ENCODE data around the gene CADPS.

CADPS gene

DNA sequence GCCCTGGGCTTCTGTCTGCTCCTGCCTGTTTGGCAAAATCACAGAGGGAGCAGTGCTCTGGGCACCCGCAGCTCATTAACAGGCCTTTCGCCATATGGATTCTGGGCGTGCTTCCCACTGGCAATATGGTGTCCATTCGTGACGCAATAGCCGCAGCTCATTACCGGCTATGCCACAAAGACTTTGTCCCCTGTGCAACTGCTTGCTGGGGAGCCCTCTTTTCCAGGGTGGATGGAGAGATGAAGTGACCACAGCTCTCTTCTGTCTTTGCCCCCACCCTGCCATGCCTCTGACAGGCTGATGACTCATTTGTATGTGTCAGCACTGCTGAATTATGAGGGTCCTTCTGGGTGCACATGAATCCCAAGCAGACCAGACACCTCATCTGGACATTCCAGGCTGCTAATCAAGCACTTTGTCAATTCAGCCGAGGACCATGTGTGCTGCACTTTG lies 287.6 kb downstream of the CADPS start:
- TF ChIP-seq ZFP3 (CRISPR knock-in tag; IDR thresholded peaks at IDR 0.05) (peak; percentile 53; the same call in 1 of the 2 replicates), ISL1 (CRISPR knock-in tag; IDR thresholded peaks at IDR 0.05) (peak; percentile 74), ZC3H10 (CRISPR knock-in tag; IDR thresholded peaks at IDR 0.05) (peak; percentile 49; the same call in 1 of the 2 replicates), OSR1 (CRISPR knock-in tag; IDR thresholded peaks at IDR 0.05) (no peak), ESRRG (CRISPR knock-in tag; IDR thresholded peaks at IDR 0.05) (no peak), TCF4 (CRISPR knock-in tag; IDR thresholded peaks at IDR 0.05; ENCODE audit: borderline replicate concordance) (peak; percentile 60; the same call in 1 of the 2 replicates), ZNF70 (CRISPR knock-in tag; IDR thresholded peaks at IDR 0.05) (no peak), PPARA (CRISPR knock-in tag; IDR thresholded peaks at IDR 0.05; ENCODE audit: borderline replicate concordance) (no peak), TOX (CRISPR knock-in tag; IDR thresholded peaks at IDR 0.05; ENCODE audit: borderline replicate concordance) (peak; percentile 74; the same call in 1 of the 2 replicates), RARB (CRISPR knock-in tag; IDR thresholded peaks at IDR 0.05) (no peak), GLIS3 (CRISPR knock-in tag; IDR thresholded peaks at IDR 0.05) (0 out of 2 replicates have a peak, but pooled peaks have one; percentile 34), SNAI2 (CRISPR knock-in tag; IDR thresholded peaks at IDR 0.05) (no peak)
- TF ChIP-seq, protein P1, sequence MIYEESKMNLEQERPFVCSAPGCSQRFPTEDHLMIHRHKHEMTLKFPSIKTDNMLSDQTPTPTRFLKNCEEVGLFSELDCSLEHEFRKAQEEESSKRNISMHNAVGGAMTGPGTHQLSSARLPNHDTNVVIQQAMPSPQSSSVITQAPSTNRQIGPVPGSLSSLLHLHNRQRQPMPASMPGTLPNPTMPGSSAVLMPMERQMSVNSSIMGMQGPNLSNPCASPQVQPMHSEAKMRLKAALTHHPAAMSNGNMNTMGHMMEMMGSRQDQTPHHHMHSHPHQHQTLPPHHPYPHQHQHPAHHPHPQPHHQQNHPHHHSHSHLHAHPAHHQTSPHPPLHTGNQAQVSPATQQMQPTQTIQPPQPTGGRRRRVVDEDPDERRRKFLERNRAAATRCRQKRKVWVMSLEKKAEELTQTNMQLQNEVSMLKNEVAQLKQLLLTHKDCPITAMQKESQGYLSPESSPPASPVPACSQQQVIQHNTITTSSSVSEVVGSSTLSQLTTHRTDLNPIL (CRISPR knock-in tag; IDR thresholded peaks at IDR 0.05; ENCODE audit: low read depth), result peak; percentile 56; the same call in 1 of the 2 replicates
- TF ChIP-seq, protein P2, sequence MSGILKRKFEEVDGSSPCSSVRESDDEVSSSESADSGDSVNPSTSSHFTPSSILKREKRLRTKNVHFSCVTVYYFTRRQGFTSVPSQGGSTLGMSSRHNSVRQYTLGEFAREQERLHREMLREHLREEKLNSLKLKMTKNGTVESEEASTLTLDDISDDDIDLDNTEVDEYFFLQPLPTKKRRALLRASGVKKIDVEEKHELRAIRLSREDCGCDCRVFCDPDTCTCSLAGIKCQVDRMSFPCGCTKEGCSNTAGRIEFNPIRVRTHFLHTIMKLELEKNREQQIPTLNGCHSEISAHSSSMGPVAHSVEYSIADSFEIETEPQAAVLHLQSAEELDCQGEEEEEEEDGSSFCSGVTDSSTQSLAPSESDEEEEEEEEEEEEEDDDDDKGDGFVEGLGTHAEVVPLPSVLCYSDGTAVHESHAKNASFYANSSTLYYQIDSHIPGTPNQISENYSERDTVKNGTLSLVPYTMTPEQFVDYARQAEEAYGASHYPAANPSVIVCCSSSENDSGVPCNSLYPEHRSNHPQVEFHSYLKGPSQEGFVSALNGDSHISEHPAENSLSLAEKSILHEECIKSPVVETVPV (CRISPR knock-in tag; IDR thresholded peaks at IDR 0.05), result no peak
- TF ChIP-seq, protein P3, sequence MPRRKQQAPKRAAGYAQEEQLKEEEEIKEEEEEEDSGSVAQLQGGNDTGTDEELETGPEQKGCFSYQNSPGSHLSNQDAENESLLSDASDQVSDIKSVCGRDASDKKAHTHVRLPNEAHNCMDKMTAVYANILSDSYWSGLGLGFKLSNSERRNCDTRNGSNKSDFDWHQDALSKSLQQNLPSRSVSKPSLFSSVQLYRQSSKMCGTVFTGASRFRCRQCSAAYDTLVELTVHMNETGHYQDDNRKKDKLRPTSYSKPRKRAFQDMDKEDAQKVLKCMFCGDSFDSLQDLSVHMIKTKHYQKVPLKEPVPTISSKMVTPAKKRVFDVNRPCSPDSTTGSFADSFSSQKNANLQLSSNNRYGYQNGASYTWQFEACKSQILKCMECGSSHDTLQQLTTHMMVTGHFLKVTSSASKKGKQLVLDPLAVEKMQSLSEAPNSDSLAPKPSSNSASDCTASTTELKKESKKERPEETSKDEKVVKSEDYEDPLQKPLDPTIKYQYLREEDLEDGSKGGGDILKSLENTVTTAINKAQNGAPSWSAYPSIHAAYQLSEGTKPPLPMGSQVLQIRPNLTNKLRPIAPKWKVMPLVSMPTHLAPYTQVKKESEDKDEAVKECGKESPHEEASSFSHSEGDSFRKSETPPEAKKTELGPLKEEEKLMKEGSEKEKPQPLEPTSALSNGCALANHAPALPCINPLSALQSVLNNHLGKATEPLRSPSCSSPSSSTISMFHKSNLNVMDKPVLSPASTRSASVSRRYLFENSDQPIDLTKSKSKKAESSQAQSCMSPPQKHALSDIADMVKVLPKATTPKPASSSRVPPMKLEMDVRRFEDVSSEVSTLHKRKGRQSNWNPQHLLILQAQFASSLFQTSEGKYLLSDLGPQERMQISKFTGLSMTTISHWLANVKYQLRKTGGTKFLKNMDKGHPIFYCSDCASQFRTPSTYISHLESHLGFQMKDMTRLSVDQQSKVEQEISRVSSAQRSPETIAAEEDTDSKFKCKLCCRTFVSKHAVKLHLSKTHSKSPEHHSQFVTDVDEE (CRISPR knock-in tag; IDR thresholded peaks at IDR 0.05), result peak; percentile 83
- TF ChIP-seq, protein P4, sequence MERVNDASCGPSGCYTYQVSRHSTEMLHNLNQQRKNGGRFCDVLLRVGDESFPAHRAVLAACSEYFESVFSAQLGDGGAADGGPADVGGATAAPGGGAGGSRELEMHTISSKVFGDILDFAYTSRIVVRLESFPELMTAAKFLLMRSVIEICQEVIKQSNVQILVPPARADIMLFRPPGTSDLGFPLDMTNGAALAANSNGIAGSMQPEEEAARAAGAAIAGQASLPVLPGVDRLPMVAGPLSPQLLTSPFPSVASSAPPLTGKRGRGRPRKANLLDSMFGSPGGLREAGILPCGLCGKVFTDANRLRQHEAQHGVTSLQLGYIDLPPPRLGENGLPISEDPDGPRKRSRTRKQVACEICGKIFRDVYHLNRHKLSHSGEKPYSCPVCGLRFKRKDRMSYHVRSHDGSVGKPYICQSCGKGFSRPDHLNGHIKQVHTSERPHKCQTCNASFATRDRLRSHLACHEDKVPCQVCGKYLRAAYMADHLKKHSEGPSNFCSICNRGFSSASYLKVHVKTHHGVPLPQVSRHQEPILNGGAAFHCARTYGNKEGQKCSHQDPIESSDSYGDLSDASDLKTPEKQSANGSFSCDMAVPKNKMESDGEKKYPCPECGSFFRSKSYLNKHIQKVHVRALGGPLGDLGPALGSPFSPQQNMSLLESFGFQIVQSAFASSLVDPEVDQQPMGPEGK (CRISPR knock-in tag; IDR thresholded peaks at IDR 0.05; ENCODE audit: borderline replicate concordance), result peak; percentile 91
- ATAC-seq, result peak; percentile 86

DNA sequence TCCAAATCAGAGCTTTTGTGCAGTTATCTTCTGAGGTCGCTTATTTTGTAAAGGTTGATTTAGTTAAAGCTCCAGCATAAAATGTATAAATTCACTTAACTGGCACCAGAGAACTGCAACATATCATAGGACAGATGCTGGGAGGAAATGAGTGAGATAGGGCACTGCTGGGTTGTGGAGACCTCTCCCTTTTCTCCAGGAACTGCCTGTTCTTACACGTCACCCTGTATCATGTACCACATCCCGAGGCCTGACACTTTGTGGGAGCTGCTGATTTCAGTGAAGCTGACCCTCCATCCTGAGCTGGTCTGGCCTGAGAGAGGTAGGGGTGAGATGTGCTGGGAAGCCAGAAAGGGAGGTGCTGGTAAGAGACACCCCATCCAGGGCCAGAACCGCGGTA lies 288.0 kb downstream of the CADPS start:
- TF ChIP-seq ESRRG (CRISPR knock-in tag; IDR thresholded peaks at IDR 0.05) (no peak), CSDC2 (CRISPR knock-in tag; IDR thresholded peaks at IDR 0.05) (no peak), ZNF70 (CRISPR knock-in tag; IDR thresholded peaks at IDR 0.05) (no peak)
- peak; percentile 65; the same call in 2 of the 3 replicates for ATAC-seq

DNA sequence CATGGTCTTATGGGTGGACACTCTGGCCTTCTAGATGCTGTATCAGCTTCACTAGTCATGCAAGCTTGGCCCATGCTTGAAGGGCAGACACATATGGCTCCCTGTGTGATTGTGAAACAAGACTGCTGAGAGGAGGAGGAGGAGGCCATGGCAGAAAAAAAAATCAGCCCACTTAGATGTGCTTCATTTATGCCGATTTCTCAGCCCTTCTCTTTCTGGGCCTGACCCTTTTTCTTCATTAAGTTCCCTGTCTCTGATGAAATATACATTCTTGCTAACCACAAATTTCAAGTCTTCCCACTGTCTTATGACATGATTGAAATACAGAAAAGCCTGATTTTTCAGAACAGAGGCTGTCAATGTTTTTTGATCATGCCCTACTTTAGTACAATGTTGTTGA lies 288.9 kb downstream of the CADPS start:
- no peak for TF ChIP-seq PPARA (CRISPR knock-in tag; IDR thresholded peaks at IDR 0.05; ENCODE audit: borderline replicate concordance)
- TF ChIP-seq, protein P5, sequence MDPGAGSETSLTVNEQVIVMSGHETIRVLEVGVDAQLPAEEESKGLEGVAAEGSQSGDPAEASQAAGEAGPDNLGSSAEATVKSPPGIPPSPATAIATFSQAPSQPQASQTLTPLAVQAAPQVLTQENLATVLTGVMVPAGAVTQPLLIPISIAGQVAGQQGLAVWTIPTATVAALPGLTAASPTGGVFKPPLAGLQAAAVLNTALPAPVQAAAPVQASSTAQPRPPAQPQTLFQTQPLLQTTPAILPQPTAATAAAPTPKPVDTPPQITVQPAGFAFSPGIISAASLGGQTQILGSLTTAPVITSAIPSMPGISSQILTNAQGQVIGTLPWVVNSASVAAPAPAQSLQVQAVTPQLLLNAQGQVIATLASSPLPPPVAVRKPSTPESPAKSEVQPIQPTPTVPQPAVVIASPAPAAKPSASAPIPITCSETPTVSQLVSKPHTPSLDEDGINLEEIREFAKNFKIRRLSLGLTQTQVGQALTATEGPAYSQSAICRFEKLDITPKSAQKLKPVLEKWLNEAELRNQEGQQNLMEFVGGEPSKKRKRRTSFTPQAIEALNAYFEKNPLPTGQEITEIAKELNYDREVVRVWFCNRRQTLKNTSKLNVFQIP (CRISPR knock-in tag; IDR thresholded peaks at IDR 0.05; ENCODE audit: borderline replicate concordance, low read depth), result no peak
- TF ChIP-seq ISL1 (CRISPR knock-in tag; IDR thresholded peaks at IDR 0.05), result no peak
- no peak for TF ChIP-seq ZFP30 (CRISPR knock-in tag; IDR thresholded peaks at IDR 0.05)
- ATAC-seq, result no peak

DNA sequence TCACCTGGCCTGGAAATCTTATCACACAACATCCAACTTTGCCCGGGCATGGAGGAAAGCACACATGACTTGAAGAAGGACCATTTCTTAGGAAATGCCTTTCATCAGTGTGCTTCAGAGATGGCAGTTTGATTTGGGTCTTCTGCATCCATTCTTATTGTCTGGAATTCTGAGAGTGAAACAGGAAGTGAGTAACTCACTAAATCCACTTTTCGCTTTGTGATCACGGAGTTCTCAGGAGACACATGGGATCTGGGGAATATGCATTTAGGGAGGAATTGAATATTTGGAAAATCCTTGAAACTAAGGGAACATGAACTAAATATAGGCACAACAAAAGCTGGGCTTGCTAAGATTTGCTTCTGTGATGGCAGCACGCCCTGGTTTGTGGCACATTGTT lies 289.4 kb downstream of the CADPS start:
- ATAC-seq, result no peak
- TF ChIP-seq TOX (CRISPR knock-in tag; IDR thresholded peaks at IDR 0.05; ENCODE audit: borderline replicate concordance) (no peak), ESRRG (CRISPR knock-in tag; IDR thresholded peaks at IDR 0.05) (no peak), TCF4 (CRISPR knock-in tag; IDR thresholded peaks at IDR 0.05; ENCODE audit: borderline replicate concordance) (no peak), ZNF565 (CRISPR knock-in tag; conservative IDR thresholded peaks at IDR 0.05; ENCODE audit: low read depth) (no peak), ZFP3 (CRISPR knock-in tag; IDR thresholded peaks at IDR 0.05) (no peak), OSR1 (CRISPR knock-in tag; IDR thresholded peaks at IDR 0.05) (no peak), ZNF8 (CRISPR knock-in tag; IDR thresholded peaks at IDR 0.05) (no peak), PPARA (CRISPR knock-in tag; IDR thresholded peaks at IDR 0.05; ENCODE audit: borderline replicate concordance) (no peak)
- TF ChIP-seq, protein P1 (CRISPR knock-in tag; IDR thresholded peaks at IDR 0.05; ENCODE audit: low read depth), result no peak
